ENCODE measurements around the gene DNAJB11. TPM values are rescaled to one million over a fixed set of nuclear protein-coding genes. Genes with fewer than 3 reads are reported as not detected.

DNAJB11 gene
- total RNA-seq, 1 experiment from 2014 or later, result 54.3 TPM

DNA sequence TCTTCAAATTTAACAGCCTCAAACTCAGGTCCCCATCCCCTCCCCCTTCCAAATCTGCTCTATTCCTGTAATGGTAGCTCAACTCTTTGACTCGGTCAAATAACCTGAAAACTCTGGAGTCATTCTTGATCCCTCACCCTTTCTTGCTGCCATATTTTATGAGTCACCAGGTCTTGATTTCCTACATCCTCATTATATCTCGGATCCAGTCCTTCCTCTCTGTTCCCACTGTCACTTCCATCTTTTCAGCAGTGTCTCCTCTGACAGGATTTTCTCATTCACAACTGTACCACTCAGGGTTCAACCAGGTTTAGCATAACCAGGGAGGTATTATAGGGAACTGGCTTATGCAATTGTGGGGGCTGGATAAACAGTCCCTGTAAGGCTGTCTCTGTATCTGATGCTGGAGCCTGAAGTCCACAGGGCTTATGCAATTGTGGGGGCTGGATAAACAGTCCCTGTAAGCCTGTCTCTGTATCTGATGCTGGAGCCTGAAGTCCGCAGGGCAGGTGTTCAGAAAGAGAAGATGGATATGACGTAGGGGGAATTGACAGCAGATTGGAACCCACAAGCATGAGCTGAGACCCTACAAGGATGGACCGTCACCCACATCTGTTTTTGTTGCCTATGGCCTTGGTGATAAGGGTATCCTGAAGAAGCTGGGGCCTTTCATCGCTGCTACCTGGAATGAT lies 60.6 kb downstream of the DNAJB11 start:
- no peak overlapping the region for H3K27ac ChIP-seq (ENCODE audit: low read depth, low read length)
- H4K20me1 ChIP-seq (ENCODE audit: insufficient read depth), result no peaks in the 10 kb centered on the region
- no peak for ATAC-seq

More for the DNA sequence above, 60.6 kb downstream of the DNAJB11 start:
- no peak overlapping the region for H3K9ac ChIP-seq (ENCODE audit: low read length)
- intact Hi-C loops (cut with micrococcal nuclease), result no loop called here
- BruUV-seq (replicated peaks), result no TSS peak
- H3K4me1 ChIP-seq (ENCODE audit: control insufficient read depth in 1 of 2, insufficient read depth in 2 of 2, low read length in 2 of 2), result no peaks in the 10 kb centered on the region
- no peaks in the 10 kb centered on the region for H3K27me3 ChIP-seq (ENCODE audit: insufficient read depth, low read length)
- no peak for DNase-seq (ENCODE audit: low read depth, low spot score)
- TF ChIP-seq SRF (IDR thresholded peaks at IDR 0.05; ENCODE audit: low read depth), result no peak
- TF ChIP-seq SP1 (IDR thresholded peaks at IDR 0.05; ENCODE audit: low read depth), result no peak
- no peak for TF ChIP-seq ZFX (IDR thresholded peaks at IDR 0.05)
- no peak for TF ChIP-seq CEBPB (IDR thresholded peaks at IDR 0.05; ENCODE audit: low read depth)
- no peak for TF ChIP-seq ELF1 (IDR thresholded peaks at IDR 0.05; ENCODE audit: borderline replicate concordance, low read depth)
- no peak for TF ChIP-seq SIN3A (IDR thresholded peaks at IDR 0.05; ENCODE audit: low read depth)
- TF ChIP-seq, protein P1, sequence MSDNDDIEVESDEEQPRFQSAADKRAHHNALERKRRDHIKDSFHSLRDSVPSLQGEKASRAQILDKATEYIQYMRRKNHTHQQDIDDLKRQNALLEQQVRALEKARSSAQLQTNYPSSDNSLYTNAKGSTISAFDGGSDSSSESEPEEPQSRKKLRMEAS (IDR thresholded peaks at IDR 0.05), result no peak
- no peak for TF ChIP-seq EZH2phosphoT487 (IDR thresholded peaks at IDR 0.05; ENCODE audit: borderline replicate concordance)
- TF ChIP-seq, protein P2, sequence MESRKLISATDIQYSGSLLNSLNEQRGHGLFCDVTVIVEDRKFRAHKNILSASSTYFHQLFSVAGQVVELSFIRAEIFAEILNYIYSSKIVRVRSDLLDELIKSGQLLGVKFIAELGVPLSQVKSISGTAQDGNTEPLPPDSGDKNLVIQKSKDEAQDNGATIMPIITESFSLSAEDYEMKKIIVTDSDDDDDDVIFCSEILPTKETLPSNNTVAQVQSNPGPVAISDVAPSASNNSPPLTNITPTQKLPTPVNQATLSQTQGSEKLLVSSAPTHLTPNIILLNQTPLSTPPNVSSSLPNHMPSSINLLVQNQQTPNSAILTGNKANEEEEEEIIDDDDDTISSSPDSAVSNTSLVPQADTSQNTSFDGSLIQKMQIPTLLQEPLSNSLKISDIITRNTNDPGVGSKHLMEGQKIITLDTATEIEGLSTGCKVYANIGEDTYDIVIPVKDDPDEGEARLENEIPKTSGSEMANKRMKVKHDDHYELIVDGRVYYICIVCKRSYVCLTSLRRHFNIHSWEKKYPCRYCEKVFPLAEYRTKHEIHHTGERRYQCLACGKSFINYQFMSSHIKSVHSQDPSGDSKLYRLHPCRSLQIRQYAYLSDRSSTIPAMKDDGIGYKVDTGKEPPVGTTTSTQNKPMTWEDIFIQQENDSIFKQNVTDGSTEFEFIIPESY (IDR thresholded peaks at IDR 0.05; ENCODE audit: extremely low read depth, insufficient replicate concordance, low read length), result no peak
- TF ChIP-seq FOSL1 (IDR thresholded peaks at IDR 0.05; ENCODE audit: low read depth), result no peak
- TF ChIP-seq RAD21 (IDR thresholded peaks at IDR 0.05; ENCODE audit: low read depth), result no peak
- no peak for TF ChIP-seq EZH2 (IDR thresholded peaks at IDR 0.05)
- no peak for TF ChIP-seq ZNF274 (IDR thresholded peaks at IDR 0.05; ENCODE audit: low read depth, low read length)
- no peak for TF ChIP-seq JUND (IDR thresholded peaks at IDR 0.05)
- TF ChIP-seq YY1 (IDR thresholded peaks at IDR 0.05; ENCODE audit: extremely low read depth, insufficient replicate concordance, low read depth, low read length), result no peak
- TF ChIP-seq CBX3 (IDR thresholded peaks at IDR 0.05; ENCODE audit: low read depth), result no peak
- no peak for TF ChIP-seq POLR2AphosphoS5 (IDR thresholded peaks at IDR 0.05; ENCODE audit: low read depth, low read length)
- no peak for TF ChIP-seq TCF7L2 (IDR thresholded peaks at IDR 0.05; ENCODE audit: borderline replicate concordance, extremely low read depth, insufficient read depth, insufficient read length)
- TF ChIP-seq, protein P3, sequence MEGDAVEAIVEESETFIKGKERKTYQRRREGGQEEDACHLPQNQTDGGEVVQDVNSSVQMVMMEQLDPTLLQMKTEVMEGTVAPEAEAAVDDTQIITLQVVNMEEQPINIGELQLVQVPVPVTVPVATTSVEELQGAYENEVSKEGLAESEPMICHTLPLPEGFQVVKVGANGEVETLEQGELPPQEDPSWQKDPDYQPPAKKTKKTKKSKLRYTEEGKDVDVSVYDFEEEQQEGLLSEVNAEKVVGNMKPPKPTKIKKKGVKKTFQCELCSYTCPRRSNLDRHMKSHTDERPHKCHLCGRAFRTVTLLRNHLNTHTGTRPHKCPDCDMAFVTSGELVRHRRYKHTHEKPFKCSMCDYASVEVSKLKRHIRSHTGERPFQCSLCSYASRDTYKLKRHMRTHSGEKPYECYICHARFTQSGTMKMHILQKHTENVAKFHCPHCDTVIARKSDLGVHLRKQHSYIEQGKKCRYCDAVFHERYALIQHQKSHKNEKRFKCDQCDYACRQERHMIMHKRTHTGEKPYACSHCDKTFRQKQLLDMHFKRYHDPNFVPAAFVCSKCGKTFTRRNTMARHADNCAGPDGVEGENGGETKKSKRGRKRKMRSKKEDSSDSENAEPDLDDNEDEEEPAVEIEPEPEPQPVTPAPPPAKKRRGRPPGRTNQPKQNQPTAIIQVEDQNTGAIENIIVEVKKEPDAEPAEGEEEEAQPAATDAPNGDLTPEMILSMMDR (IDR thresholded peaks at IDR 0.05 in 2 of 3, conservative IDR thresholded peaks at IDR 0.05 in 1 of 3; ENCODE audit: borderline replicate concordance in 1 of 3, insufficient read depth in 1 of 3, low read depth in 2 of 3, low read length in 2 of 3), result no peak
- TF ChIP-seq EGR1 (IDR thresholded peaks at IDR 0.05; ENCODE audit: low read depth), result no peak
- no peak overlapping the region for H3K4me3 ChIP-seq (replicated peaks in 1 of 2; ENCODE audit: low read depth in 1 of 2, low read length in 2 of 2)
- RAD21 ChIA-PET (ENCODE audit: low non-redundant PET in 1 of 2, low total read pairs in 2 of 2, uncharacterized antibody in 2 of 2, unreplicated experiment in 2 of 2), result no interaction called here
- POLR2A ChIA-PET, result no interaction called here
- H2AFZ ChIP-seq (ENCODE audit: low read depth, low read length, poor library complexity, severe bottlenecking), result no peak overlapping the region
- H3K79me2 ChIP-seq (ENCODE audit: insufficient read depth, low read length), result no peaks in the 10 kb centered on the region
- no peaks in the 10 kb centered on the region for H3K9me3 ChIP-seq (ENCODE audit: control insufficient read depth in 1 of 2, insufficient read depth in 1 of 2, low read depth in 1 of 2, low read length in 2 of 2)
- H3K36me3 ChIP-seq (ENCODE audit: control insufficient read depth in 1 of 2, insufficient read depth in 2 of 2, low read length in 2 of 2), result no peaks in the 10 kb centered on the region
- no peak overlapping the region for H3K4me2 ChIP-seq (ENCODE audit: low read length)
- CTCF ChIA-PET, result interaction anchor here (0.7 kb wide), 1 partner anchor 14 kb away, joined by 3 read pairs; no protein-coding TSS in a partner anchor
- H3K9me2 ChIP-seq (ENCODE audit: insufficient read depth), result no peaks in the 10 kb centered on the region

Data from HCT116 (cell line).